Fibroblast of mammary gland (primary cell): ENCODE results near the gene DUS1L.

Experiments
- DNase-seq: peaks from one replicate; pipeline ENCODE4 v3.0.0-alpha.2; 2010; ENCODE audit warnings: low read depth
- H3K4me3 ChIP-seq: 2 replicates; pipeline ENCODE4 v1.5.1; 2011; ENCODE audit warnings: low read depth, mild to moderate bottlenecking, low read length, moderate library complexity; ENCODE audit not compliant: control insufficient read depth
- CTCF ChIP-seq: conservative IDR thresholded peaks from 2 replicates; pipeline ENCODE4 v1.5.1; 2011; ENCODE audit warnings: low read depth, low read length, inconsistent platforms; ENCODE audit not compliant: control insufficient read depth, insufficient read depth

Gene DUS1L

DNA sequence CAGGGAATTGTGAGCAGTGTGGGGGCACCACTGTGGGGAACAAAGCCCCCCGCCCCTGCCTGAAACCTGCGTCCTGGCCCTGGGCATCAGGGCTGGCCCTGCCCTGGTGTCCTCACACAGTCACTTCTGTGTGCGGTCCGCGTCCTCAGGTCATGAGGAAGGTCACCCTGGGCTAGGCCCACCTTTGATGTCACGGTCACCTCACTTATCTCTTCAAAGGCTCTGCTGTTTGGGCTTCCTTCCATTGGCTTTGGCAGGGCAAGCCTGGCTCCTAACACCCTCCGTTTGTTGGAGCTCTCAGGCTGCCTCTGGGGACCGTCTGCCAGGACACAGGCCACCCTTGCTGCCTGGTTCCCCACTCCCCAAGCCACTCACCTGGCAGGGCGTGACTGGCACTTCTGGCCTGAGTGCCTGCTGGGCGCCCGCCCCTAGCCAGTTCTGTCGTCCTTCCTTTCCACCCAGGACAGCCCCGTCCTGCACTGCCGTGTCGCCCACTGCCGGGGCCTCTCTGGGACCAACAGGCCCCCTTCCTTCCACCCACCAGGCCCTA, 51.8 kb downstream of the DUS1L start:
- no peak overlapping the region for H3K4me3 ChIP-seq
- no peak for DNase-seq
- TF ChIP-seq CTCF: no peak

DNA sequence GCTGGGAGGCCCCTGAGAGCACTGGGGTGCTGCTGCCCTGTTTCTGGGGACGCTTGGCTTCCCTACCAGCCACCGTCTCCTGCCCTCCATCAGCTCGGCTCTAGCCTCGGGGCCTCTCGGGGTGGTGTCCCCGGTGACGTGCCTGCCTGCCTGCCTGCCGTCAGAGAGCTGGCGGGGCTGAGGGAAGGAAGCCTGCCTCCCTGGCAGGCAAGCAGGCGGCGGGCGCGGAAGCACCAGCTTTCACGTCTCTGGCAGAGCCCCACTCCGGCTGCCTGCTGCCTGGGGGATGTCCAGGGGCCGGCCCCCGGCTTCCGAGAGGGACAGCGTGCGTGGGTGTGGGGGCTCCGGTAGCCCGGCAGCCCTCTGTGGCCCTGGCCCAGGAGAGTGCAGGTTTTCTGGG, 52.3 kb downstream of the DUS1L start:
- no peak for TF ChIP-seq CTCF
- no peak for DNase-seq
- H3K4me3 ChIP-seq: no peak overlapping the region

GRCh38 chr17:82012640-82013295, 52.8 kb downstream of the DUS1L start:
- no peak overlapping the region for H3K4me3 ChIP-seq
- TF ChIP-seq CTCF: no peak
- DNase-seq: no peak

GRCh38 chr17:82012261-82012639, 53.4 kb downstream of the DUS1L start:
- no peak overlapping the region for H3K4me3 ChIP-seq
- no peak for TF ChIP-seq CTCF
- no peak for DNase-seq

DNA sequence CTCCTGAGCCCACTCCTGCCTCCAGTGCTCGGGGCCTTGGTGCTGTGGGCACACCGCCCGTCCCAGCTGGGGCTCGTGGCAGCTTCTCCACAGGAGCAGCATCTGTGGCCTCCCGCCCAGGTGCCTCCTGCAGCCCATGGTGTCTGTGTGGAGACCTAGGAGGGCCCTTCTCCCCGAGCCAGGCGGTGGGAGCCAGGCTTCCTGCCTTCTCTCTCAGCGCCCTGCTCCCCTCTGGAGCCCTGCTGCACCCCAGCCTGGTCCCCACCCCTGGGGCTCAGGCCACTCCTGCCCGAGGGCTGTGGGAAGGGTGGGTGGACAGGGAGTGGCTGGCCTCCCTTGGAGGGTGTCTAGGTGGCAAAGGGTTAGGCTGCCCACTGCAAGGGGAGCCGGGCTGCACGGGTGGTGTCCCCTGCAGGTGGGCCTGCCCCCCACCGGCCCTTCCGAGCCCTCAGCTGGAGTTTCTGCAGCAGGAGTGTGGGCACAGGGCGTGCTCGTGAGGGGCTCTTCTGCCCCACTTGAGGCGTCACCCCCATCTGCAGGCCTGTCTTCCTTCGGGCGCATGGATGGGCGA, 53.9 kb downstream of the DUS1L start:
- no peak overlapping the region for H3K4me3 ChIP-seq
- DNase-seq: no peak
- TF ChIP-seq CTCF: no peak

GRCh38 chr17:82010575-82011525, 54.8 kb downstream of the DUS1L start:
- TF ChIP-seq CTCF: no peak
- no peak overlapping the region for H3K4me3 ChIP-seq

More at GRCh38 chr17:82010575-82011525, 54.8 kb downstream of the DUS1L start:
- DNase-seq: no peak
